IPS DF 6.9 (cell line): ENCODE data around the gene CADM1.

Source experiments
- DNase-seq: peaks from one replicate; pipeline ENCODE4 v3.0.0-alpha.2; 2013; ENCODE audit warnings: low read depth, low spot score
- H3K27ac ChIP-seq: one replicate; pipeline ENCODE4 v1.5.1; 2013; ENCODE audit warnings: low read length, control low read depth
- H3K27me3 ChIP-seq: 2 replicates; pipeline ENCODE4 v1.6.1; 2013; ENCODE audit warnings: mild to moderate bottlenecking, low read length; ENCODE audit not compliant: control insufficient read depth, insufficient read depth
- H3K36me3 ChIP-seq: 2 replicates; pipeline ENCODE4 v1.6.1; 2013; ENCODE audit warnings: low read length; ENCODE audit not compliant: control insufficient read depth, insufficient read depth
- H3K4me1 ChIP-seq: 2 replicates; pipeline ENCODE4 v1.6.1; 2013; ENCODE audit warnings: low read length; ENCODE audit not compliant: control insufficient read depth, insufficient read depth
- H3K4me3 ChIP-seq: 2 replicates; pipeline ENCODE4 v1.5.1; 2013; ENCODE audit warnings: mild to moderate bottlenecking, low read length
- H3K9me3 ChIP-seq: 2 replicates; pipeline ENCODE4 v1.6.1; 2013; ENCODE audit warnings: low read length, inconsistent platforms; ENCODE audit not compliant: control insufficient read depth, insufficient read depth
- WGBS: extraction: QIAGEN DNeasy Blood & Tissue Kit; methylation state at CpG from one replicate; pipeline ENCODE4 v1.1.7; 2013; ENCODE audit warnings: mixed read lengths, missing lambda C conversion rate; ENCODE audit not compliant: insufficient read length, insufficient coverage; 5-methylcytosine and 5-hydroxymethylcytosine counted together

CADM1 gene

DNA sequence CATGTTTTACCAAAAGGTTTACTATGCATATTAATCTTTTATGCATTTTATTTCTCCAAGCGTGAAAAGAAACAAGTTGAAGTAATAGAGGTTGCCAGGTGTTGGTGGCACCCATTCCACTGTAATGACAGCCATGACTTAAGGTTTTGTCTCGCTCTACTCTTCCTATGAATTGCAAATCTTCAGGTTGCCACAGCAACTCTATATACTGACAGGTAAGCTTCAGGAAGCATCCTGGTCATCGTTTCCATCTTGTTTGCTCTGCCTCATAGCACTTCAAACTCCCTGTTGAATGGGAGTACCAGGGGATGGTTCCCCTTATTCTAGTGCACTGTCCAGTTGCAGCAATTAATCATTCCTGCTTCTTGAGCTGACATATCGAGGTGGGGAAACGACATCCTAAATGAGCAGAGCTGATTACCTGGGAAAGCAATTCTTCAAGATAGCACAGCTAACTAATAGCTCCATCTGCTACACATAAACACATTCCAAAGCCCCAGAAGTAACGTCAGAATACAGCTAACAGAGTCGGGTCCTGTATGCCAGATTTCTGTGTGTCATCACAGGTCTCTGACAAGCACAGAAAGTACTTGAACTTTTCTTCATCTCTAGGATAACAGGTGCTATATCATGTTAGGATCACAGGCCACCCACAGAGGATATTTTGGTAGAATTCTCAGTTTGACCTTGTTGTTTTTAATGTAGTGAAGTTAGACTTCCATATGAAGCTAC is 80.3 kb downstream of the CADM1 start:
- no peak overlapping the region for H3K4me3 ChIP-seq
- no peak for DNase-seq
- WGBS, result no CpG with 5 or more reads among the region's 7 CpGs
- no peaks in the 10 kb centered on the region for H3K27me3 ChIP-seq
- peaks cover 2% of the 10 kb centered on the region; the same call in 1 of the 2 replicates for H3K4me1 ChIP-seq
- H3K27ac ChIP-seq, result no peak overlapping the region
- H3K36me3 ChIP-seq, result no peaks in the 10 kb centered on the region
- no peaks in the 10 kb centered on the region for H3K9me3 ChIP-seq

- WGBS, result no CpG with 5 or more reads among the region's 6 CpGs
- no peak for DNase-seq
- Histone ChIP-seq H3K4me3 (no peak overlapping the region), H3K27me3 (no peaks in the 10 kb centered on the region), H3K27ac (no peak overlapping the region), H3K36me3 (no peaks in the 10 kb centered on the region), H3K9me3 (no peaks in the 10 kb centered on the region), H3K4me1 (peaks cover 2% of the 10 kb centered on the region; the same call in 1 of the 2 replicates)
These were observed 82.1 kb downstream of the CADM1 start for GRCh38 chr11:115421992-115422689.

DNA sequence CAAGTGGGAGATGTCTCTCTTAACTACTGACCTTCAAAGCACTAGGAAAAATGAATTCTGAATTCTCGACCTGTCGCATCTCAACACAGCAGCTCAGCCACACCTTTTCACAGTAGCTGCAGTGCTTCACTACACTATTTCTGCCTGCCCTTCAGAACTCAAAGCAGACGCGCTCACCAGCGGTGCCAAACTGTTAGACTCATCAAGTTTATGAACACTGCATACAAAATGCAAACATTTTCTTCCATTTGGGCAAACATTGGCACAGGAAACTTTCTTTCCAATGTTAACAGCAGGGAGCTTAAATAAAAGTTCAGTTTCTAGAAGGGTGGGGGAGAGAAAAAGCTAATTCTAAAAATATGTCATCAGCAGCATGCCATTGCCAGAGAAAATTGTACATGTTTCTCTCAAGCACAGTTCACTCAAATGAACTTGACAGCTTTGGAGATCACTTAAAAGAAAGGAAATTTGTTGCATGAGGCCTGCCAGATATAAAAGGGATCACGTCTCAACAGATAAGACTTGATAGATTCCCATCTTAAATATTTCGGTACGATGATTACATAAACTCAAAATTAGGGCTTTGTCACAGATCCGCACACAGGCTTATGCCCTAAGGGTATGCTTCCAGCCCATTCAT is 82.7 kb downstream of the CADM1 start:
- no peak for DNase-seq
- H3K27ac ChIP-seq, result no peak overlapping the region

DNA sequence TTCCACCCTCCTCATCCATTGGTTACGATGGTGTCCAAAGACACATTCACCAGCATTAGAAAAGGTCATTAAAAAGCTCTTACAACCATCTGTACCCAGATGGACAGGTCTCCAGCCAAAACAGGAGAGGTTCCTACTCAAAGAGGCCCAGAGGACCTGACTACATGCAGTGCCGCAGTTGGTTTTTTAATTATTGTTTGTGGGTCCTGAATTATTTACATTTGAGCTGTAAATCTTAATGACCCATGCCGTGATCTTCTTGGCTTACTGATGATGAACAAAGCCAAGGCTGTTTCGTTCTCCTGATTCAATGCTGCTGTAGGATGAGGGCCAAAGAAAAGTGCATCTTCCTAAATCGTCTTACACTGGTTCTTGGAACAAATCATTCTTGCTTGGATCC is 83.7 kb downstream of the CADM1 start:
- DNase-seq, result no peak
- Histone ChIP-seq H3K4me1 (peaks cover 2% of the 10 kb centered on the region; the same call in 1 of the 2 replicates), H3K9me3 (no peaks in the 10 kb centered on the region), H3K36me3 (no peaks in the 10 kb centered on the region), H3K27me3 (no peaks in the 10 kb centered on the region), H3K4me3 (no peak overlapping the region), H3K27ac (no peak overlapping the region)
- WGBS, result no CpG with 5 or more reads among the region's 5 CpGs

More for the DNA sequence above, 82.7 kb downstream of the CADM1 start:
- no peak overlapping the region for H3K4me3 ChIP-seq
- peaks cover 2% of the 10 kb centered on the region; the same call in 1 of the 2 replicates for H3K4me1 ChIP-seq
- H3K9me3 ChIP-seq, result no peaks in the 10 kb centered on the region
- no peaks in the 10 kb centered on the region for H3K36me3 ChIP-seq
- no peaks in the 10 kb centered on the region for H3K27me3 ChIP-seq
- WGBS, result no CpG with 5 or more reads among the region's 9 CpGs

DNA sequence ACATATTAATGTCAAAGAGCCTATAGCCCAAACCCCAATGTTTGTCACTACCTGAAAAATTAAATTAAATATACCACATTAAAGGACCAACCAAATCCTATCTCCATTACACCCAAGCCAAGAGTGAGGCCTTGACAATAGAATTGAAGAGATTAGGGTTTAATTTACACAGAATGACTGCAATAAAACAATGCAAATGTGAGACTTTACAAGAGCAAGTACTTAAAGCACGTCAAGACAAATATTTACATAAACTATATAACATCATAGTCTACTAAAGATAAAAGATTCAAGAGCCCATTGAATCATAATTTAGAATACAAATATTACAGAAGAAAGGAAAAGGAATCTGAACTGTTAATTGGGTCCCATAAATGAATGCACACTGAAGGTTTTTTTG is 85.6 kb downstream of the CADM1 start:
- Histone ChIP-seq H3K27ac (no peak overlapping the region), H3K4me1 (no peaks in the 10 kb centered on the region; the same call in 1 of the 2 replicates), H3K36me3 (no peaks in the 10 kb centered on the region), H3K27me3 (no peaks in the 10 kb centered on the region), H3K9me3 (no peaks in the 10 kb centered on the region), H3K4me3 (no peak overlapping the region)
- WGBS, result no CpG with 5 or more reads among the region's 1 CpG
- DNase-seq, result no peak

- H3K27ac ChIP-seq, result no peak overlapping the region
- no CpG with 5 or more reads among the region's 4 CpGs for WGBS
- H3K9me3 ChIP-seq, result no peaks in the 10 kb centered on the region
- H3K4me3 ChIP-seq, result no peak overlapping the region
- no peaks in the 10 kb centered on the region for H3K36me3 ChIP-seq
- DNase-seq, result no peak
- H3K4me1 ChIP-seq, result no peaks in the 10 kb centered on the region; the same call in 1 of the 2 replicates
- no peaks in the 10 kb centered on the region for H3K27me3 ChIP-seq
These were observed 86.1 kb downstream of the CADM1 start for GRCh38 chr11:115418081-115418480.

DNA sequence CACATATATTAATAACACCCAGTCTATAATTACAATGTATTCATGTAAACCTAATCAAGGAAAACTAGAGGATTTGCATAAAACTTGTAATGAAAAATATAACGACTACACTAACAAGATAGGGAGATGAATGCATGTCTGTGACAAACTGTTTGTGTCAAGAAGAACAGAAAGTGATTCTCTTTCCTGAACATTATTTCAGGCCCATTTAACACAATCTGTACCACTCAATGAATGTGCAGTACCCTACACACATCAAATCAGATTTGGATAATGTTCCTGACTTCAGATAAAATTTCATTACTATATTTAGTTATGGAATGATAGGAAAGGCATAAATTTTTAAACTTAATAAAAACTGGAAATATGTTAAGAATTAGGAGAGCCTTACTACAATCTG is 93.1 kb downstream of the CADM1 start:
- peaks cover 4% of the 10 kb centered on the region for H3K4me1 ChIP-seq
- H3K9me3 ChIP-seq, result no peaks in the 10 kb centered on the region
- no peak for DNase-seq
- no peak overlapping the region for H3K4me3 ChIP-seq
- no CpG with 5 or more reads among the region's 1 CpG for WGBS
- no peaks in the 10 kb centered on the region for H3K27me3 ChIP-seq
- no peaks in the 10 kb centered on the region for H3K36me3 ChIP-seq
- H3K27ac ChIP-seq, result no peak overlapping the region

- H3K27ac ChIP-seq, result no peak overlapping the region
- no peaks in the 10 kb centered on the region for H3K27me3 ChIP-seq
- no peaks in the 10 kb centered on the region for H3K36me3 ChIP-seq
- whole genome bisulfite sequencing, result no CpG with 5 or more reads among the region's 4 CpGs
- no peak for DNase-seq
- H3K4me3 ChIP-seq, result no peak overlapping the region
- peaks cover 4% of the 10 kb centered on the region for H3K4me1 ChIP-seq
- H3K9me3 ChIP-seq, result no peaks in the 10 kb centered on the region
These were observed 94.5 kb downstream of the CADM1 start for GRCh38 chr11:115409691-115410220.

- H3K36me3 ChIP-seq, result no peaks in the 10 kb centered on the region
- no peak overlapping the region for H3K4me3 ChIP-seq
- H3K27me3 ChIP-seq, result no peaks in the 10 kb centered on the region
- no peaks in the 10 kb centered on the region for H3K9me3 ChIP-seq
- H3K4me1 ChIP-seq, result peaks cover 4% of the 10 kb centered on the region
- no peak overlapping the region for H3K27ac ChIP-seq
- DNase-seq, result no peak
- no CpG with 5 or more reads among the region's 4 CpGs for WGBS
These were observed 95.0 kb downstream of the CADM1 start for GRCh38 chr11:115409116-115409670.
